HepG2 (cell line): ENCODE results near the gene F12. TPM values are rescaled to one million over a fixed set of nuclear protein-coding genes. Genes with fewer than 3 reads are reported as not detected.
A peak's percentile ranks its signal among the peaks of the same experiment; 100 is the strongest.

ENCODE experiments used
- BRD4 ChIP-seq: sonication (generic); formaldehyde crosslinking; IDR thresholded peaks from 2 replicates; pipeline ENCODE4 v1.4.0; 2020; ENCODE audit warnings: missing genetic modification reagents
- EP300 ChIP-seq, 3 experiments: sonication (generic) in 1 of 3; formaldehyde crosslinking in 1 of 3; IDR thresholded peaks; 2 replicates each; pipeline versions ENCODE4 v1.5.1 to v1.6.1; 2011 to 2020; ENCODE audit warnings: low read depth in 2 of 3, low read length in 2 of 3, borderline replicate concordance in 1 of 3, improper control_type of control experiment in 1 of 3, mild to moderate bottlenecking in 1 of 3, missing genetic modification reagents in 1 of 3, moderate library complexity in 1 of 3
- HNRNPH1 ChIP-seq: fragments of 200-400 bp; formaldehyde crosslinking; optimal IDR thresholded peaks from 2 replicates; pipeline ENCODE3; 2017; ENCODE audit warnings: mild to moderate bottlenecking, low read depth, low read length
- PCBP2 ChIP-seq: fragments of 200-400 bp; formaldehyde crosslinking; optimal IDR thresholded peaks from 2 replicates; pipeline ENCODE3; 2018; ENCODE audit warnings: low read length, low read depth; ENCODE audit not compliant: poor library complexity, severe bottlenecking
- POLR2A ChIP-seq, 2 experiments: IDR thresholded peaks; 2 replicates each; pipeline ENCODE4 v1.6.1; 2011; ENCODE audit warnings: low read depth in 2 of 2, low read length in 2 of 2, mild to moderate bottlenecking in 1 of 2, moderate library complexity in 1 of 2; ENCODE audit not compliant: insufficient read depth in 1 of 2
- TEAD3 ChIP-seq: optimal IDR thresholded peaks from 2 replicates; pipeline ENCODE3; 2016; ENCODE audit warnings: borderline replicate concordance
- U2AF2 ChIP-seq: fragments of 200-400 bp; formaldehyde crosslinking; IDR thresholded peaks from 2 replicates; pipeline ENCODE4 v1.6.1; 2017; ENCODE audit warnings: low read depth, mild to moderate bottlenecking, low read length
- ZBTB1 ChIP-seq: sonication (generic); formaldehyde crosslinking; IDR thresholded peaks from 2 replicates; pipeline ENCODE4 v1.4.0; 2020; ENCODE audit warnings: missing genetic modification reagents, borderline replicate concordance
- ZFP36L1 ChIP-seq: sonication (generic); formaldehyde crosslinking; IDR thresholded peaks from 2 replicates; pipeline ENCODE4 v1.8.0; 2022; ENCODE audit warnings: mild to moderate bottlenecking, missing genetic modification reagents, moderate library complexity
- ZNF17 ChIP-seq: sonication (generic); formaldehyde crosslinking; IDR thresholded peaks from 2 replicates; pipeline ENCODE4 v1.5.0; 2020; ENCODE audit warnings: mild to moderate bottlenecking, missing genetic modification reagents
- ZNF350 ChIP-seq: sonication (generic); formaldehyde crosslinking; IDR thresholded peaks from 2 replicates; pipeline ENCODE4 v1.4.0; 2020; ENCODE audit warnings: mild to moderate bottlenecking, low read depth, missing genetic modification reagents, borderline replicate concordance
- ZNF776 ChIP-seq: sonication (generic); formaldehyde crosslinking; IDR thresholded peaks from 2 replicates; pipeline ENCODE4 v1.4.0; 2020; ENCODE audit warnings: mild to moderate bottlenecking, missing genetic modification reagents
- polyA plus RNA-seq, 8 experiments: library from polyadenylated mRNA; depleted of rRNA in 3 of 8; stranded (reverse) in 7 of 8; unstranded in 1 of 8; fragments of >200 nt; fragmentation: Illumina TruSeq in 4 of 8; extraction: Trizol in 4 of 8; gene quantifications; 2 replicates each; pipeline versions ENCODE4 v1.2.1 to v1.2.3, GENCODE V29; 2011 to 2016; ENCODE audit warnings: low read depth in 4 of 8, missing spikeins in 1 of 8, mixed read lengths in 1 of 8; ENCODE audit not compliant: insufficient read depth in 1 of 8
- total RNA-seq, 5 experiments: library from RNA; depleted of rRNA; stranded (reverse); fragments of >200 nt; fragmentation: Illumina TruSeq; extraction: Trizol; gene quantifications; 2 replicates each; pipeline ENCODE4 v1.2.3, GENCODE V29; 2016; ENCODE audit warnings: low read depth in 1 of 5
- TF ChIP-seq, protein P1 (sequence below): sonication (generic); formaldehyde crosslinking; IDR thresholded peaks from 2 replicates; pipeline ENCODE4 v1.5.0; 2020; ENCODE audit warnings: mild to moderate bottlenecking, missing genetic modification reagents, borderline replicate concordance
- TF ChIP-seq, protein P2 (sequence below): sonication (generic); formaldehyde crosslinking; IDR thresholded peaks from 2 replicates; pipeline ENCODE4 v1.4.0; 2020; ENCODE audit warnings: mild to moderate bottlenecking, missing genetic modification reagents
- TF ChIP-seq, protein P3 (sequence below): sonication (generic); formaldehyde crosslinking; IDR thresholded peaks from 2 replicates; pipeline ENCODE4 v1.5.0; 2020; ENCODE audit warnings: mild to moderate bottlenecking, missing genetic modification reagents

F12 gene
- total and polyA plus RNA-seq, 2 of the 13 experiments (the other 11 are each of a cell fraction or from before 2014, with no cell fraction given), result 2.5 to 3.0 TPM

DNA sequence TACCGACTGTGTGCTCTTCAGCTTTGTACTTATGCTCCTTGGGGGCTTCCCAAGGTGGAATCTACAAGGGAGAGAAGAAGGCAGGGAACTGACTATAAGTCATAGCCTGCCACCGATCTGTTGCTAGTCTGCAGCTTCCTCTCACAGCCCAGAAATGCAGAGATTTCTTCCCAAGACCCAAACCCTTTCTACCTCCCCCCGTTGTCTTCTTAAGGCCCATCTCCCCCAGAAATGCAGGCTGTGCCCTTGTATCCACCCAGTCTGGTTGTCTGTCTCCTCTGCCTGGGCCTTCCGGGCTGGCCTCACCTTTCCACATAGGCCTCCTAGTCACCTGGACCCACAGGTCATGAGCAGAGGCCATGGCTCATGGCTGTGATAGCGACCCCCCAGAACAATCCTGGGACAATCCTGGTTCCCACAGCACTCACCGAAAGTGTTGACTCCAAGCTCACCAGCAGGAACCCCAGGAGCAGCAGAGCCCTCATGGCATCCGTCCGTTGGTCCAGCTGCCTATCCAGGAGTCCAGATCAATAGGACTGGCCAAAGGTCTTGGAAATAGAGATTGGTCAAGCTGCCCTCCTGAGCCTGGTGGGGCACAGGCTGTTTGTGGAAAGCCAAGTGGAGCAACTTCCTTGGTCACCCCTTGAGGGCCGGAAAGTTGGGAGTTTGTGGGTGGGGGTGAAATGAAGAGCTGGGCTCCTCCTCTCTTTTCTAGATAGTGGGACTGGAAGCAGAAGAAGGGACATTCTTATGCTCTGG is at the start of gene F12 (continued):
- TF ChIP-seq, protein P1, sequence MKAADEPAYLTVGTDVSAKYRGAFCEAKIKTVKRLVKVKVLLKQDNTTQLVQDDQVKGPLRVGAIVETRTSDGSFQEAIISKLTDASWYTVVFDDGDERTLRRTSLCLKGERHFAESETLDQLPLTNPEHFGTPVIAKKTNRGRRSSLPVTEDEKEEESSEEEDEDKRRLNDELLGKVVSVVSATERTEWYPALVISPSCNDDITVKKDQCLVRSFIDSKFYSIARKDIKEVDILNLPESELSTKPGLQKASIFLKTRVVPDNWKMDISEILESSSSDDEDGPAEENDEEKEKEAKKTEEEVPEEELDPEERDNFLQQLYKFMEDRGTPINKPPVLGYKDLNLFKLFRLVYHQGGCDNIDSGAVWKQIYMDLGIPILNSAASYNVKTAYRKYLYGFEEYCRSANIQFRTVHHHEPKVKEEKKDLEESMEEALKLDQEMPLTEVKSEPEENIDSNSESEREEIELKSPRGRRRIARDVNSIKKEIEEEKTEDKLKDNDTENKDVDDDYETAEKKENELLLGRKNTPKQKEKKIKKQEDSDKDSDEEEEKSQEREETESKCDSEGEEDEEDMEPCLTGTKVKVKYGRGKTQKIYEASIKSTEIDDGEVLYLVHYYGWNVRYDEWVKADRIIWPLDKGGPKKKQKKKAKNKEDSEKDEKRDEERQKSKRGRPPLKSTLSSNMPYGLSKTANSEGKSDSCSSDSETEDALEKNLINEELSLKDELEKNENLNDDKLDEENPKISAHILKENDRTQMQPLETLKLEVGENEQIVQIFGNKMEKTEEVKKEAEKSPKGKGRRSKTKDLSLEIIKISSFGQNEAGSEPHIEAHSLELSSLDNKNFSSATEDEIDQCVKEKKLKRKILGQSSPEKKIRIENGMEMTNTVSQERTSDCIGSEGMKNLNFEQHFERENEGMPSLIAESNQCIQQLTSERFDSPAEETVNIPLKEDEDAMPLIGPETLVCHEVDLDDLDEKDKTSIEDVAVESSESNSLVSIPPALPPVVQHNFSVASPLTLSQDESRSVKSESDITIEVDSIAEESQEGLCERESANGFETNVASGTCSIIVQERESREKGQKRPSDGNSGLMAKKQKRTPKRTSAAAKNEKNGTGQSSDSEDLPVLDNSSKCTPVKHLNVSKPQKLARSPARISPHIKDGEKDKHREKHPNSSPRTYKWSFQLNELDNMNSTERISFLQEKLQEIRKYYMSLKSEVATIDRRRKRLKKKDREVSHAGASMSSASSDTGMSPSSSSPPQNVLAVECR (CRISPR knock-in tag), result peak; percentile 42; the same call in 1 of the 2 replicates
- TF ChIP-seq EP300 (IDR thresholded peaks at IDR 0.05; ENCODE audit: low read depth in 2 of 2, low read length in 2 of 2), result peak in 1 of 2 experiments; percentile 54; a peak in 1 of 4 replicates
- TF ChIP-seq EP300 (CRISPR knock-in tag; IDR thresholded peaks at IDR 0.05; ENCODE audit: borderline replicate concordance), result no peak
- TF ChIP-seq, protein P2, sequence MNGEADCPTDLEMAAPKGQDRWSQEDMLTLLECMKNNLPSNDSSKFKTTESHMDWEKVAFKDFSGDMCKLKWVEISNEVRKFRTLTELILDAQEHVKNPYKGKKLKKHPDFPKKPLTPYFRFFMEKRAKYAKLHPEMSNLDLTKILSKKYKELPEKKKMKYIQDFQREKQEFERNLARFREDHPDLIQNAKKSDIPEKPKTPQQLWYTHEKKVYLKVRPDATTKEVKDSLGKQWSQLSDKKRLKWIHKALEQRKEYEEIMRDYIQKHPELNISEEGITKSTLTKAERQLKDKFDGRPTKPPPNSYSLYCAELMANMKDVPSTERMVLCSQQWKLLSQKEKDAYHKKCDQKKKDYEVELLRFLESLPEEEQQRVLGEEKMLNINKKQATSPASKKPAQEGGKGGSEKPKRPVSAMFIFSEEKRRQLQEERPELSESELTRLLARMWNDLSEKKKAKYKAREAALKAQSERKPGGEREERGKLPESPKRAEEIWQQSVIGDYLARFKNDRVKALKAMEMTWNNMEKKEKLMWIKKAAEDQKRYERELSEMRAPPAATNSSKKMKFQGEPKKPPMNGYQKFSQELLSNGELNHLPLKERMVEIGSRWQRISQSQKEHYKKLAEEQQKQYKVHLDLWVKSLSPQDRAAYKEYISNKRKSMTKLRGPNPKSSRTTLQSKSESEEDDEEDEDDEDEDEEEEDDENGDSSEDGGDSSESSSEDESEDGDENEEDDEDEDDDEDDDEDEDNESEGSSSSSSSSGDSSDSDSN (CRISPR knock-in tag), result peak; percentile 42; the same call in 1 of the 2 replicates
- no peak for TF ChIP-seq ZNF17
- TF ChIP-seq TEAD3 (CRISPR knock-in tag), result peak; percentile 52
- no peak for TF ChIP-seq ZBTB1 (CRISPR knock-in tag)
- TF ChIP-seq ZNF350, result 0 out of 2 replicates have a peak, but pooled peaks have one; percentile 38
- TF ChIP-seq U2AF2, result no peak
- TF ChIP-seq PCBP2, result no peak
- no peak for TF ChIP-seq BRD4 (CRISPR knock-in tag)
- TF ChIP-seq ZNF776, result no peak
- TF ChIP-seq, protein P3, sequence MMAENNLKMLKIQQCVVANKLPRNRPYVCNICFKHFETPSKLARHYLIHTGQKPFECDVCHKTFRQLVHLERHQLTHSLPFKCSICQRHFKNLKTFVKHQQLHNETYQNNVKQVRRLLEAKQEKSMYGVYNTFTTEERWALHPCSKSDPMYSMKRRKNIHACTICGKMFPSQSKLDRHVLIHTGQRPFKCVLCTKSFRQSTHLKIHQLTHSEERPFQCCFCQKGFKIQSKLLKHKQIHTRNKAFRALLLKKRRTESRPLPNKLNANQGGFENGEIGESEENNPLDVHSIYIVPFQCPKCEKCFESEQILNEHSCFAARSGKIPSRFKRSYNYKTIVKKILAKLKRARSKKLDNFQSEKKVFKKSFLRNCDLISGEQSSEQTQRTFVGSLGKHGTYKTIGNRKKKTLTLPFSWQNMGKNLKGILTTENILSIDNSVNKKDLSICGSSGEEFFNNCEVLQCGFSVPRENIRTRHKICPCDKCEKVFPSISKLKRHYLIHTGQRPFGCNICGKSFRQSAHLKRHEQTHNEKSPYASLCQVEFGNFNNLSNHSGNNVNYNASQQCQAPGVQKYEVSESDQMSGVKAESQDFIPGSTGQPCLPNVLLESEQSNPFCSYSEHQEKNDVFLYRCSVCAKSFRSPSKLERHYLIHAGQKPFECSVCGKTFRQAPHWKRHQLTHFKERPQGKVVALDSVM (CRISPR knock-in tag), result no peak
- 0 out of 4 replicates have a peak, but pooled peaks of 1 of the 2 experiments have one; percentile 20 for TF ChIP-seq POLR2A (IDR thresholded peaks at IDR 0.05; ENCODE audit: insufficient read depth in 1 of 2, low read depth in 2 of 2, low read length in 2 of 2)
- no peak for TF ChIP-seq ZFP36L1 (CRISPR knock-in tag)
- no peak for TF ChIP-seq HNRNPH1
